Prostate gland (tissue), 2 donors: Measurements from ENCODE around the gene NAALADL2.

Experiments
- CTCF ChIP-seq, 4 experiments: fragments of 200-600 bp in 2 of 4; fragments of 450-650 bp in 2 of 4; sonication (generic) in 2 of 4; IDR thresholded peaks; 1 replicate in 3 of 4; 2 replicates in 1 of 4; pipeline ENCODE4 v1.5.1; 2016 to 2019; ENCODE audit warnings: antibody characterized with exemption in 4 of 4, mild to moderate bottlenecking in 2 of 4, moderate library complexity in 2 of 4
- POLR2A ChIP-seq: fragments of 450-650 bp; IDR thresholded peaks from one replicate; pipeline ENCODE4 v1.6.1; 2016; ENCODE audit warnings: antibody characterized with exemption, mild to moderate bottlenecking
- POLR2AphosphoS5 ChIP-seq: sonication (generic); formaldehyde crosslinking; IDR thresholded peaks from one replicate; pipeline ENCODE4 v1.6.1; 2017; ENCODE audit warnings: antibody characterized with exemption

- TF ChIP-seq POLR2AphosphoS5 (no peak), CTCF (IDR thresholded peaks at IDR 0.05) (no peak), POLR2A (no peak)
Observed at GRCh38 chr3:175695251-175695650, 836.1 kb downstream of the NAALADL2 start.
